Body of pancreas (tissue), 4 donors: ENCODE measurements around the gene GHRHR.

Experiments
- CTCF ChIP-seq, 7 experiments: fragments of 450-650 bp in 4 of 7; fragments of 200-600 bp in 3 of 7; sonication (generic) in 3 of 7; IDR thresholded peaks; one replicate each; pipeline ENCODE4 v1.5.1; 2016 to 2019; ENCODE audit warnings: antibody characterized with exemption in 7 of 7
- POLR2A ChIP-seq, 3 donors: fragments of 450-650 bp; IDR thresholded peaks; one replicate each; pipeline ENCODE4 v1.6.1; 2016; ENCODE audit warnings: antibody characterized with exemption in 3 of 3, mild to moderate bottlenecking in 2 of 3

- TF ChIP-seq CTCF (IDR thresholded peaks at IDR 0.05) = no peak
- no peak for TF ChIP-seq POLR2A (IDR thresholded peaks at IDR 0.05)
These were observed 31.7 kb upstream of the GHRHR start for GRCh38 chr7:30931929-30932540.
